MM.1S (cell line): ENCODE results near the gene CEP85L.

Source experiments
- DNase-seq: peaks from one replicate; pipeline ENCODE4 v3.0.0-alpha.2; 2015
- H2AFZ ChIP-seq: fragments of 300-600 bp; sonication (generic); 2 replicates; pipeline ENCODE4 v1.6.0; 2016; ENCODE audit warnings: antibody characterized with exemption, low read length
- H3F3A ChIP-seq: fragments of 300-600 bp; sonication (generic); 2 replicates; pipeline ENCODE4 v1.6.1; 2016; ENCODE audit warnings: mild to moderate bottlenecking, antibody characterized with exemption, low read length, moderate library complexity, mixed read lengths; ENCODE audit not compliant: insufficient read depth
- H3K27ac ChIP-seq: fragments of 300-600 bp; sonication (generic); 2 replicates; pipeline ENCODE4 v1.5.1; 2016; ENCODE audit warnings: mild to moderate bottlenecking, low read length
- H3K27me3 ChIP-seq: fragments of 300-600 bp; sonication (generic); replicated peaks from 2 replicates; pipeline ENCODE4 v1.6.0; 2016; ENCODE audit warnings: low read length; ENCODE audit not compliant: insufficient read depth
- H3K36me3 ChIP-seq: fragments of 300-600 bp; sonication (generic); replicated peaks from 2 replicates; pipeline ENCODE4 v1.6.1; 2016; ENCODE audit warnings: mild to moderate bottlenecking, low read length, mixed read lengths; ENCODE audit not compliant: insufficient read depth
- H3K4me1 ChIP-seq: fragments of 300-600 bp; sonication (generic); 2 replicates; pipeline ENCODE4 v1.6.1; 2016; ENCODE audit warnings: low read length, mixed read lengths
- H3K4me2 ChIP-seq: fragments of 300-600 bp; sonication (generic); 2 replicates; pipeline ENCODE4 v1.6.0; 2016; ENCODE audit warnings: low read depth, low read length
- H3K4me3 ChIP-seq: fragments of 300-600 bp; sonication (generic); 2 replicates; pipeline ENCODE4 v1.5.1; 2016; ENCODE audit warnings: low read length, mixed read lengths
- H3K79me2 ChIP-seq: fragments of 300-600 bp; sonication (generic); 2 replicates; pipeline ENCODE4 v1.6.1; 2016; ENCODE audit warnings: mixed run types, low read length, mixed read lengths
- H3K9ac ChIP-seq: fragments of 300-600 bp; sonication (generic); 2 replicates; pipeline ENCODE4 v1.6.1; 2016; ENCODE audit warnings: low read length, mixed read lengths
- H3K9me2 ChIP-seq: fragments of 300-600 bp; sonication (generic); replicated peaks from 2 replicates; pipeline ENCODE4 v1.6.1; 2016; ENCODE audit warnings: mild to moderate bottlenecking, low read length, mixed read lengths; ENCODE audit not compliant: insufficient read depth
- H3K9me3 ChIP-seq: fragments of 300-600 bp; sonication (generic); replicated peaks from 2 replicates; pipeline ENCODE4 v1.6.1; 2016; ENCODE audit warnings: mild to moderate bottlenecking, low read length, mixed read lengths; ENCODE audit not compliant: insufficient read depth
- H4K20me1 ChIP-seq: fragments of 300-600 bp; sonication (generic); 2 replicates; pipeline ENCODE4 v1.6.1; 2016; ENCODE audit warnings: mild to moderate bottlenecking, low read length, moderate library complexity, mixed read lengths; ENCODE audit not compliant: insufficient read depth
- EZH2 ChIP-seq: fragments of 300-600 bp; sonication (generic); optimal IDR thresholded peaks from 2 replicates; pipeline ENCODE3; 2017; ENCODE audit warnings: low read depth, mild to moderate bottlenecking, antibody characterized with exemption, low read length, mixed read lengths
- EZH2phosphoT487 ChIP-seq: fragments of 300-600 bp; sonication (generic); IDR thresholded peaks from 2 replicates; pipeline ENCODE4 v1.6.1; 2018; ENCODE audit warnings: antibody characterized with exemption, low read length
- TF ChIP-seq, protein P1 (sequence below): fragments of 300-600 bp; sonication (generic); IDR thresholded peaks from 2 replicates; pipeline ENCODE4 v1.5.1; 2016; ENCODE audit warnings: antibody characterized with exemption, low read length, mixed read lengths

The CEP85L gene

DNA sequence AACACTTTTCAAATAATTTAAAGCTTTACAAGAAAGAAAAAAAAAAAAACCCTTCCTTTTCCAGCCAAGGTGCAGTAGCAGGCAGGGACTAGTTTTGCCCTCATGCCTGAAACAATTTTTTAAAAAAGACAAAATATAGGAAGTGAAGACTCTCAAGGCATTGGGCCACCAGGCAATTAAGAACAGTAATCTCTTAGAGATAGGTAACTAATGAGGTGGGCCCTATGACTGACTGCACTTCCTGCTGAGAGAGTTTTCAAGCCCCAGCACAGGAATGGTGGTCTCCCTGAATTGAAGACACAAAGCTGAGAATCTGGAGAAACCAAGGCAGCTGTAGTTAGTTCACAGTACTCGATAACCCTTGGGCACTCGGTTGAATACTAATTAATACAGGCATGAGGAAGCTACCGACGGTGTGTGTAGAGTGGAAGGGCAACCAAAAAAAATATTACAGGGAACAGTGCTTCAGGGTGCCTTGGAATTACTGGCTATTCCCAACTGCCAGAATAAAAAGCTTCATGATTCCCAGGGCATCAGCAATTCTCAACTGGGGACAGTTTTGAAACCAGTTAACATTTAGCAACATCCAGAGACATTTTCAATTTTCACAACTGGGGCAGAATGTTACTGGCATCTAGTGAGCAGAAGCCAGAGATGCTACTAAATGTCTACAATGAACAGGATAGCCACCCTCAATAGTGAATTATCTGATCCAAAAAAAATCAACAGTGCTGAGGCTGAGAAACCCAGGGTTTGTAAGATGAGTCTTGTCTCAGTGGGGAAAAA, 139.3 kb downstream of the CEP85L start:
- Histone ChIP-seq H3K27me3 (no peaks in the 10 kb centered on the region), H3F3A (no peaks in the 10 kb centered on the region), H4K20me1 (no peaks in the 10 kb centered on the region), H3K36me3 (no peaks in the 10 kb centered on the region), H3K9ac (no peak overlapping the region), H3K4me3 (no peak overlapping the region), H3K79me2 (no peaks in the 10 kb centered on the region), H3K9me2 (no peaks in the 10 kb centered on the region), H3K4me1 (no peaks in the 10 kb centered on the region), H3K9me3 (no peaks in the 10 kb centered on the region), H3K4me2 (no peak overlapping the region), H3K27ac (no peak overlapping the region), H2AFZ (no peak overlapping the region)
- TF ChIP-seq, protein P1, sequence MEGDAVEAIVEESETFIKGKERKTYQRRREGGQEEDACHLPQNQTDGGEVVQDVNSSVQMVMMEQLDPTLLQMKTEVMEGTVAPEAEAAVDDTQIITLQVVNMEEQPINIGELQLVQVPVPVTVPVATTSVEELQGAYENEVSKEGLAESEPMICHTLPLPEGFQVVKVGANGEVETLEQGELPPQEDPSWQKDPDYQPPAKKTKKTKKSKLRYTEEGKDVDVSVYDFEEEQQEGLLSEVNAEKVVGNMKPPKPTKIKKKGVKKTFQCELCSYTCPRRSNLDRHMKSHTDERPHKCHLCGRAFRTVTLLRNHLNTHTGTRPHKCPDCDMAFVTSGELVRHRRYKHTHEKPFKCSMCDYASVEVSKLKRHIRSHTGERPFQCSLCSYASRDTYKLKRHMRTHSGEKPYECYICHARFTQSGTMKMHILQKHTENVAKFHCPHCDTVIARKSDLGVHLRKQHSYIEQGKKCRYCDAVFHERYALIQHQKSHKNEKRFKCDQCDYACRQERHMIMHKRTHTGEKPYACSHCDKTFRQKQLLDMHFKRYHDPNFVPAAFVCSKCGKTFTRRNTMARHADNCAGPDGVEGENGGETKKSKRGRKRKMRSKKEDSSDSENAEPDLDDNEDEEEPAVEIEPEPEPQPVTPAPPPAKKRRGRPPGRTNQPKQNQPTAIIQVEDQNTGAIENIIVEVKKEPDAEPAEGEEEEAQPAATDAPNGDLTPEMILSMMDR = no peak
- TF ChIP-seq EZH2 (no peak), EZH2phosphoT487 (no peak)
- DNase-seq = no peak

DNA sequence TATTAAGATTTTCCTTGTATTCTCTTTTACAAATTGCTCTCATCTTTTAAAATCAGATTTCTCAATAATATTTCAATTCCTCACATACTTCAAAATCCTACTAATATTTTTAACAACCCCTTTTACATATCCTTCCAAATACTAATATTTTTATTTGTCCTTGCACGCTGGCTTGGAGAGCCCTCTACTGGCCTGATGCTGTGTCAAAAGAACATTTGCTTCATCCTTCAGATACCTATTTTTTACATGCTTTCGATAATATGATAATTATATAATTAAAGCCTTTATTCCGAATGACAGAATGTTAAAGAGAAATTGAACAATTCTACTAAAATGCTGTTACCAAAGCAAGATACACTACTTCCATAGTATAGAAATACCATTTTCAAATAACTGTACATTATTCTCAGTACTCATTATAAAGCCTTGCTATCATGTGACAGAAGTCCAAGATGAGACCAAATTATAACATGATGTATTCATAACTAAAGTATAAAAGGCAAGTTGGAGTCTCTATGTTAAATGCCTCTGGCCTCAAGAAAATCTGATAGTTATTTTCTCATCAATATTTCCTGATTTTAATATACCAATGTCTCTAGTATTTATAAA, 142.3 kb downstream of the CEP85L start:
- Histone ChIP-seq H3F3A (no peaks in the 10 kb centered on the region), H2AFZ (no peak overlapping the region), H3K4me2 (no peak overlapping the region), H3K79me2 (no peaks in the 10 kb centered on the region), H3K27me3 (no peaks in the 10 kb centered on the region), H4K20me1 (no peaks in the 10 kb centered on the region), H3K9ac (no peak overlapping the region), H3K9me3 (no peaks in the 10 kb centered on the region), H3K27ac (no peak overlapping the region), H3K9me2 (no peaks in the 10 kb centered on the region), H3K4me3 (no peak overlapping the region), H3K4me1 (no peaks in the 10 kb centered on the region), H3K36me3 (no peaks in the 10 kb centered on the region)
- TF ChIP-seq EZH2 = no peak
- TF ChIP-seq, protein P1 = peak; percentile 62
- no peak for DNase-seq

DNA sequence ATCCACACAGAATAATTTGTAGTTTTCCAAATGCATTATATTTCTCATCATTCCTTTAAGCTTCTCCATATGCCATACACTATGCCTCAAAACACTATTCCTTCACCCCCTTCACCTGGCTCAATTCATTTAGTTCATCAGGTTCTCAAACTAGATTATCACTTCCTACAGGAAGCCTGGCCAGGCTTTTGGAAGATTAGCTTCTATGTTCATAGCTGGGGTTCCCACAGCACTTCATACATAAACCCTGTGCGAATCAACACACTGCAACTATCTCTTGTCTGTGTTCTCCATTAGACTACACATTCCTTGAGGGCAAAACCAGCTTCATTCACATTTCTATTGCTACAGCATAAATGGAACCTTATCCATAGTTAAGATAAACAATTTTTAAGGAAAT, 143.8 kb downstream of the CEP85L start:
- Histone ChIP-seq H3K36me3 (no peaks in the 10 kb centered on the region), H3K4me1 (no peaks in the 10 kb centered on the region), H3K4me3 (no peak overlapping the region), H3K4me2 (no peak overlapping the region), H3F3A (no peaks in the 10 kb centered on the region), H3K9ac (no peak overlapping the region), H3K79me2 (no peaks in the 10 kb centered on the region), H3K9me2 (no peaks in the 10 kb centered on the region), H4K20me1 (no peaks in the 10 kb centered on the region), H2AFZ (no peak overlapping the region), H3K27me3 (no peaks in the 10 kb centered on the region), H3K27ac (no peak overlapping the region), H3K9me3 (no peaks in the 10 kb centered on the region)
- TF ChIP-seq, protein P1 = no peak
- TF ChIP-seq EZH2 = no peak
- TF ChIP-seq EZH2phosphoT487 = no peak
- no peak for DNase-seq
